Activated naive CD8-positive, alpha-beta T cell treated with anti-CD3 and anti-CD28 coated beads, Interleukin-2, amount 50 U/mL, for 24 hours (primary cell): Measurements from ENCODE around the gene HIPK4.

ENCODE experiments used
- ATAC-seq: fragments of 150-1000 bp; cut with Tn5 transposase; one replicate; pipeline ENCODE4 v1.10.0; 2021
- DNase-seq: peaks from one replicate; pipeline ENCODE4 v3.0.0; 2021
- H3K27ac Mint-ChIP-seq: one replicate; pipeline ENCODE4 v1.8.0; 2021; ENCODE audit warnings: mild to moderate bottlenecking, mixed read lengths
- H3K27me3 Mint-ChIP-seq: one replicate; pipeline ENCODE4 v1.8.0; 2021; ENCODE audit warnings: mixed read lengths
- H3K36me3 Mint-ChIP-seq: one replicate; pipeline ENCODE4 v1.8.0; 2021; ENCODE audit warnings: low read depth, mixed read lengths
- H3K4me1 Mint-ChIP-seq: one replicate; pipeline ENCODE4 v1.8.0; 2021; ENCODE audit warnings: mixed read lengths
- H3K4me3 Mint-ChIP-seq: one replicate; pipeline ENCODE4 v1.8.0; 2021; ENCODE audit warnings: mild to moderate bottlenecking, moderate library complexity, mixed read lengths
- H3K9me3 Mint-ChIP-seq: one replicate; pipeline ENCODE4 v1.8.0; 2021; ENCODE audit warnings: mixed read lengths

HIPK4 gene

DNA sequence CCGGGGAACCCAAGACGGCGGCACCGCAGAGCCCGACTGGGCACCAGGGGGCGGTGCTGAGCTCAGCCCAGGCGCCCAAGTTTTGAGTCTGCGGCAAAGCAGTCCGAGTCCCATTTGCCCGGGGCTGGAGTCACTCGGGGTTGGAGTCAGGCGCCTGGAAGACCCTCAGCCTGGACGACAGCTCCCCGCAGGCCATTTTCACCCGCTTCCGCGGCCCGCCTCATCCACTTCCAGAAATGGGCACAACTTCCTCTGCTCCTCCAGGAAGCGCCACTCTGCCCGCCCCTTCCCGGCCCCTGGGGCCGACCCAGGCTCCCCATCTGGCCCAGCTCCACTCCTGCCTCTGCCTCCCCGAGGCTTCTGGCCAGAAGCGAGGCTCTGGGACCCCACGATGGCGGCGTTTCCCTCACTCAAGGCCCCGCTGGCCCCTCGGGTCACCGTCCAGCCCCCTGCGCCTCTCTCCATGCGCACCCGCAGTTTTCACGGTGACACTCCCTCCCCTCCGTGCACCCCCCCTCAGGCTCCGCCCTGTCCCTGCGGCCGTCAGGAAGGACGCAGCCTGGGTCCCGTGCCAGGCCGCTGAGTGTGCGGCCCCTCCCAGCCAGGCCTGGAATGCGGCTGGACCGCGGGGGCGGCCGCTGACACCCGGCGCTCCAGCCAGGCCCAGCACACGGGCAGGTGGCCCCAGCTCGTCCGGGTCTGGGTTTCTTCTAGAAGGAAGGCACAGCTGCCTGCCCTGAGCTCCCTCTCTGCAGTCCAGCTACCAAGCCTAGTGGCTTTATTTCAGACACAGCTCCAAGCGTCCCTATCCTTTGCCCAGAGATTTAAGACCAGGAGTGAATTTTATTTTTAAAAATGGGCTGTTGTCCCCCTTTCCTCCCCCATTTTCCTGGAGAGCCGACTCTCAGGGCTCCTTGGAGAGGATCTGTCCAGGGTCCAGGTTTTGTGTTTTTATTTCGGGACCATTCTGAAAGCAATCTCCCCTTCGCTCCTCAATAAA, 31.1 kb upstream of the HIPK4 start:
- Mint-ChIP-seq H3K36me3 (peaks cover 14% of the 10 kb centered on the region), H3K4me3 (peak overlapping the region; percentile 80), H3K4me1 (peaks cover 33% of the 10 kb centered on the region), H3K27me3 (peaks cover 2% of the 10 kb centered on the region), H3K9me3 (no peaks in the 10 kb centered on the region), H3K27ac (peak overlapping the region; percentile 87)
- ATAC-seq (peak; percentile 54), DNase-seq (peak; percentile 82)

DNA sequence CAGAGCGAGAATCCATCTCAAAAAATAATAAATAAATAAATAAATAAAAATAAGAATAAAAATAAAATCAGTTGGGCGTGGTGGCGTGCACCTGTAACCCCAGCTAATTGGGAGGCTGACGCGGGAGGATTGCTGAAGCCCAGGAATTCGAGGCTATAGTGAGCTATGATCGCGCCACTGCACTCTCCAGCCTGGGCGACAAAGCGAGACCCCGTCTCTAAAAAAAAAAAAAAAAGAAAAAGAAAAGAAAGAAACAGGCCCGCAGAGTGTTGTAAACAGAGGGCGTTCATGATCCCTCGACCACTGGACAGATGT, 30.4 kb upstream of the HIPK4 start:
- Mint-ChIP-seq H3K27me3 (no peaks in the 10 kb centered on the region), H3K4me1 (peaks cover 31% of the 10 kb centered on the region), H3K9me3 (no peaks in the 10 kb centered on the region), H3K36me3 (peaks cover 11% of the 10 kb centered on the region), H3K4me3 (peak overlapping the region; percentile 80), H3K27ac (peak overlapping the region; percentile 87)
- no peak for ATAC-seq
- DNase-seq, result no peak

GRCh38 chr19:40419780-40420179, 29.8 kb upstream of the HIPK4 start:
- H3K27ac Mint-ChIP-seq, result no peak overlapping the region
- no peaks in the 10 kb centered on the region for H3K27me3 Mint-ChIP-seq
- DNase-seq (no peak), ATAC-seq (no peak)
- no peaks in the 10 kb centered on the region for H3K9me3 Mint-ChIP-seq
- H3K36me3 Mint-ChIP-seq, result peaks cover 8% of the 10 kb centered on the region
- H3K4me1 Mint-ChIP-seq, result peaks cover 31% of the 10 kb centered on the region
- H3K4me3 Mint-ChIP-seq, result peak overlapping the region; percentile 27

DNA sequence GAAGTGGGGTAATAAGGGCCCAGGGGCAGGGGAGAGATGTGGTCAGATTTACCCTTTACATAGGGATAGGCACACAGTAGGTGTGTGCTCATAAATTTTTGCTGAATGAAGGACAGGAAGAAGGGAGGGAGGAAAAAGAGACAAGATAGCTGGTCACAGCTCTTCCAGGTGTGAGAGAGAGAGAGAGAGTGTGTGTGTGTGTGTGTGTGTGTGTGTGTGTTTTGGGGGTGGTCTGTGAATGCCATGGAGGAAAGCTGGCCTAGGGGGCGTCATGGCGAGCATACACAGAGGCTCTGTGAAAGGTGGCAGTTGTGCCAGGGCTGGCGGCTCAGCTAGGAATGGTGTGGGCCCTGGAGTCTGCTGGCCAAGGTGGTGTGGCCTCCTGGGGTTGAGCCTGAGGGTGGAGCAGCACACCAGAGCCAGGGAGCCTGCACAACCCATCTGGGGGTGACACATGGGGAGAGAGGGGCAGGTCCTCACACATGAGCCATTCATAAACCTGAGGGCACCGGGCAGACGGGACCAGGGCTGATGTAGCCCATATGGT, 29.2 kb upstream of the HIPK4 start:
- H3K27ac Mint-ChIP-seq, result no peak overlapping the region
- peaks cover 26% of the 10 kb centered on the region for H3K4me1 Mint-ChIP-seq
- H3K36me3 Mint-ChIP-seq, result peaks cover 4% of the 10 kb centered on the region
- no peak overlapping the region for H3K4me3 Mint-ChIP-seq
- no peak for ATAC-seq
- no peaks in the 10 kb centered on the region for H3K27me3 Mint-ChIP-seq
- DNase-seq, result no peak
- H3K9me3 Mint-ChIP-seq, result no peaks in the 10 kb centered on the region

DNA sequence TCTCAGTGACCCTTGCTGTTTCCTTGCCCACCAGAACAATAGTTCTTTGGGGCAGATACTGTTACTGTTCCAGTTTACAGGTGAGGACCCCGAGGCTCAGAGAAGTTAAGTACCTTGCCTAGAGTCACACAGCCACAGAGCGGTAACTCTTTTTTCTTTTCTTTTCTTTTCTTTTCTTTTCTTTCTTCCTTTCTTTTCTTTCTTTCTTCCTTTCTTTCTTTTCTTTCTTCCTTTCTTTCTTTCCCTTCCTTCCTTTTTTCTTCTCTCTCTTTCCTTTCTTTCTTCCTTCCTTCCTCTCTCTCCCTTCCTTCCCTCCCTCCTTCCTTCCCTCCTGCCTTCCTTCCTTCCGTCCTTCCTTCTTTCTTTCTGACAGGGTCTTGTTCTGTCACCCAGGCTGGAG, 28.1 kb upstream of the HIPK4 start:
- Mint-ChIP-seq H3K27ac (no peak overlapping the region), H3K27me3 (peaks cover 2% of the 10 kb centered on the region), H3K9me3 (no peaks in the 10 kb centered on the region), H3K4me3 (no peak overlapping the region), H3K4me1 (peaks cover 27% of the 10 kb centered on the region), H3K36me3 (peaks cover 4% of the 10 kb centered on the region)
- DNase-seq (no peak), ATAC-seq (no peak)

- Mint-ChIP-seq H3K36me3 (peaks cover 4% of the 10 kb centered on the region), H3K4me3 (no peak overlapping the region), H3K9me3 (no peaks in the 10 kb centered on the region), H3K27ac (no peak overlapping the region), H3K4me1 (peaks cover 27% of the 10 kb centered on the region), H3K27me3 (peaks cover 2% of the 10 kb centered on the region)
- DNase-seq (no peak), ATAC-seq (no peak)
Observed at GRCh38 chr19:40417643-40417981, 27.6 kb upstream of the HIPK4 start.

- Mint-ChIP-seq H3K4me3 (no peak overlapping the region), H3K9me3 (no peaks in the 10 kb centered on the region)
Observed at GRCh38 chr19:40416918-40417642, 27.1 kb upstream of the HIPK4 start.

GRCh38 chr19:40415768-40416167, 25.8 kb upstream of the HIPK4 start:
- no peak overlapping the region for H3K4me3 Mint-ChIP-seq
- peaks cover 15% of the 10 kb centered on the region for H3K4me1 Mint-ChIP-seq

More at GRCh38 chr19:40416918-40417642, 27.1 kb upstream of the HIPK4 start:
- DNase-seq (no peak), ATAC-seq (no peak)
- H3K36me3 Mint-ChIP-seq, result no peaks in the 10 kb centered on the region
- no peak overlapping the region for H3K27ac Mint-ChIP-seq
- H3K4me1 Mint-ChIP-seq, result peaks cover 22% of the 10 kb centered on the region
- H3K27me3 Mint-ChIP-seq, result peaks cover 2% of the 10 kb centered on the region

DNA sequence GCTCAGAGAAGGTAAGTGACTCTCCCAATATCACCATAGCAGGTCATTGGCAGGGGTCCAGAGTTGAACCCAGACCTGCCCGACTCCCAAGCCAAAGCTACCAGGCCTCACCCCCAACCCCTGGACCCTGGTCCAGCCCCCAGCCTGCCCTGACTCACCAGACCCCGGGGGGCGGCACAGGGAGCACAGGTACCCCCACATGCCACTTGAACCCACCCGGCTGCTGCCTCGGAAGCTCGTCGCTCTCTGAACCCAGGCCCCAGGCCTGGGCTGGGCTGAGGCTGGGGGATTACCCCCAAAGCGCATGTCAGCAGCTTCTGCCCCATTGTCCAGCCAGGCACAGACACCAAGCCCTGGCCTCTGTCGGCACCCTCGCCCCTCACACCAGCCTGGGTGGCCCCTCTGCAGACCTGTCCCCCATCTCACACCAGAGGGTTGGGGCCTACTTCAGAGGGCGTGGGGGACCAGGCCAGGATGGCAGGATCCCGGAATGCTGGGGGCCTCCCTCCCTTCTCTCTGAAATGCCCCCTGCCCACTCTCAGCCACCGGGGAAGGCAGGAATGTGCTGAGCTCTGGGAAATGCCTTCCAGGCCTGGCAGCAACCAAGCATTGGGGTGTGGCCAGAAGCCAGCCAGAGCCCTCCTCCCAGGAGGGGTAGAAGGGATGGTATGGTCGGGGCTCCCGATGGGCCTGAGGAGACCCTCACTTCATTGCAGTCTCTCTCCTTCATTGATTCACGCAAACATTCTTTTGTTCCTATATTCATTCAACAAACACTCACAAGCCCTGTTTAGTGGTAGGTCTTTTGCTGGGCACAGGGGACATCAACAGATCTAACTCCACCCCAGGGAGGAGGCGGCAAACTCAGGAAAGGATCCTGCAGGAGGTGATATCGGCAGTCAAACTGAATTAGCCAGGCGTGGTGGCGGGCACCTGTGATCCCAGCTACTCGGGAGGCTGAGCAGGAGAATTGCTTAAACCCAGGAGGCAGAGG, 24.9 kb upstream of the HIPK4 start:
- no peaks in the 10 kb centered on the region for H3K9me3 Mint-ChIP-seq
- peaks cover 2% of the 10 kb centered on the region for H3K27me3 Mint-ChIP-seq
- DNase-seq (no peak), ATAC-seq (no peak)
- no peaks in the 10 kb centered on the region for H3K36me3 Mint-ChIP-seq
- no peak overlapping the region for H3K4me3 Mint-ChIP-seq
- peaks cover 11% of the 10 kb centered on the region for H3K4me1 Mint-ChIP-seq
- no peak overlapping the region for H3K27ac Mint-ChIP-seq

More at GRCh38 chr19:40415768-40416167, 25.8 kb upstream of the HIPK4 start:
- ATAC-seq (no peak), DNase-seq (no peak)
- H3K27ac Mint-ChIP-seq, result no peak overlapping the region
- H3K9me3 Mint-ChIP-seq, result no peaks in the 10 kb centered on the region
- H3K27me3 Mint-ChIP-seq, result peaks cover 2% of the 10 kb centered on the region
- H3K36me3 Mint-ChIP-seq, result no peaks in the 10 kb centered on the region

DNA sequence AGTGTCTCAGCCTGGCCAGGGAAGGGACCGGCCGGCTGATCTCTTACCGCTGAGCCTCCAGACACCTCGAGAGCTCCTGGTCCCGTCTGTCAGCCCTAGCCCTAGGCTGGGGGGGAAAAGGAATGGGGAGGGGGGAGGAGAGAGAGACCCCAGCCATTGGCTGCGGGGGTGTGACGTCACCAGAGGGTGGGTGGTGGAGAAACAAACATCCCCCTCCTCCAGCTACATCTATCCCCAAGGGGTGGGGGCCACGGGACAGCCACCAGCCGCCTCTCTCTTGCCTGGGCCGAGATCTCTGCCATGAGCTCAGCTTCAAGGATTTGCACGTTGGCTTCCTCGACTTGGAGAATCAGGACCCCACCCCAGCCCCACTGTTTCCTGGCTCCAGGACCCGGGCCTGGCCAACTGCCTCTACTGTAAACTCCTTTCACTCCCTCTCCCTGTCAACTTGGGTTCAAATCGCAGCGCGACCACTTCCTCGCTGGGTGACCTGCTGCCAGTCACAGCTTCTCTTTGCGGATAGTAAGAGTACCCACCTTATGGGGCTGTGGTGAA, 23.4 kb upstream of the HIPK4 start, which contains the start of gene PRX:
Gene PRX, minus strand, starts transcription at position 88 of the 555 bp plus-strand sequence. CDS start 5,446 bp downstream, outside the sequence.
- H3K4me1 Mint-ChIP-seq, result peaks cover 11% of the 10 kb centered on the region
- H3K4me3 Mint-ChIP-seq, result no peak within 1 kb of the TSS
- H3K27me3 Mint-ChIP-seq, result peaks cover 2% of the 10 kb centered on the region
- H3K27ac Mint-ChIP-seq, result no peak within 1 kb of the TSS
- no peaks in the 10 kb centered on the region for H3K9me3 Mint-ChIP-seq
- DNase-seq (no peak), ATAC-seq (no peak)
- no peaks in the 10 kb centered on the region for H3K36me3 Mint-ChIP-seq

- Mint-ChIP-seq H3K27ac (no peak overlapping the region), H3K4me3 (no peak overlapping the region), H3K27me3 (peaks cover 2% of the 10 kb centered on the region), H3K9me3 (no peaks in the 10 kb centered on the region), H3K4me1 (peaks cover 12% of the 10 kb centered on the region), H3K36me3 (no peaks in the 10 kb centered on the region)
- ATAC-seq (no peak), DNase-seq (no peak)
Observed at GRCh38 chr19:40412866-40413265, 22.9 kb upstream of the HIPK4 start.

- Mint-ChIP-seq H3K4me1 (peaks cover 8% of the 10 kb centered on the region), H3K9me3 (no peaks in the 10 kb centered on the region), H3K27ac (no peak overlapping the region), H3K4me3 (no peak overlapping the region), H3K36me3 (no peaks in the 10 kb centered on the region), H3K27me3 (peaks cover 2% of the 10 kb centered on the region)
- ATAC-seq (no peak), DNase-seq (no peak)
Observed at GRCh38 chr19:40411958-40412499, 22.0 kb upstream of the HIPK4 start.

GRCh38 chr19:40411125-40411842, 21.3 kb upstream of the HIPK4 start:
- peaks cover 2% of the 10 kb centered on the region for H3K27me3 Mint-ChIP-seq
- ATAC-seq, result no peak
- H3K4me1 Mint-ChIP-seq, result peaks cover 4% of the 10 kb centered on the region
- no peak overlapping the region for H3K4me3 Mint-ChIP-seq
- DNase-seq, result no peak
- H3K9me3 Mint-ChIP-seq, result no peaks in the 10 kb centered on the region
- H3K27ac Mint-ChIP-seq, result no peak overlapping the region
- H3K36me3 Mint-ChIP-seq, result no peaks in the 10 kb centered on the region
